Vagina (tissue), 2 donors: ENCODE results near the gene PRR23E.

Experiments used
- CTCF ChIP-seq, 3 experiments: fragments of 450-650 bp in 2 of 3; fragments of 200-600 bp in 1 of 3; sonication (generic) in 1 of 3; IDR thresholded peaks; one replicate each; pipeline ENCODE4 v1.5.1; 2017 to 2019; ENCODE audit warnings: antibody characterized with exemption in 3 of 3, mild to moderate bottlenecking in 2 of 3, moderate library complexity in 2 of 3
- POLR2A ChIP-seq, 2 donors: fragments of 450-650 bp; IDR thresholded peaks; one replicate each; pipeline ENCODE4 v1.6.1; 2017; ENCODE audit warnings: antibody characterized with exemption in 2 of 2, mild to moderate bottlenecking in 2 of 2, moderate library complexity in 2 of 2
- POLR2AphosphoS5 ChIP-seq, 2 donors: sonication (generic); formaldehyde crosslinking; IDR thresholded peaks; one replicate each; pipeline ENCODE4 v1.9.0; 2017; ENCODE audit warnings: antibody characterized with exemption in 2 of 2, mild to moderate bottlenecking in 2 of 2, low read depth in 1 of 2; ENCODE audit not compliant: insufficient read depth in 1 of 2

- no peak for TF ChIP-seq CTCF (IDR thresholded peaks at IDR 0.05)
- no peak for TF ChIP-seq POLR2A (IDR thresholded peaks at IDR 0.05)
- TF ChIP-seq POLR2AphosphoS5 (IDR thresholded peaks at IDR 0.05; ENCODE audit: insufficient read depth in 1 of 2, low read depth in 1 of 2), result no peak
Observed at GRCh38 chr3:127175272-127175671, 17.7 kb upstream of the PRR23E start.
